Measurements from ENCODE around the gene ACACB. TPM values are rescaled to one million over a fixed set of nuclear protein-coding genes. Genes with fewer than 3 reads are reported as not detected.

The ACACB gene
- total RNA-seq, 2 experiments from 2014 or later, result 11.9 to 14.8 TPM

DNA sequence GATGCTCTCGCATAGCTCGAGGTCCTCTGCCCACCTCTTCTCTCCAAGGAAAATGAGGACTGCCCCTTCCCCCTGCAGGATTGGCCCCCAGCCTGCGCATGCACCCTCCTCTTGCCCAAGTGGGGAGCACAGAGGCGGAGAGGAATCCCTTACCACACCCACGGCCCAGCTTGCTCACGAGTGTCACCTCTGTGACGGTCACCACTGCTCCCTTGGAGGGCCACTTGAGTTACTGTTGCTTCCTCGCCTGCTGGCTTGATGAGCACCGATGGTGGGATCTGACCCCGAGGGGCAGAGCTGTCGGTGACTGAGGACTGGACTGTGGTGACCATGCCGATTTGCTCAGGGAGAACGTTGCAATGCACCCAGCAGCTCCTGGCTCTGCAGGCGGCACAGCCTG is 151.0 kb downstream of the ACACB start:
- DNase-seq (no peak), ATAC-seq (no peak)
- Mint-ChIP-seq H3K9me3 (ENCODE audit: insufficient read depth) (no peaks in the 10 kb centered on the region), H3K4me1 (ENCODE audit: low read depth) (no peaks in the 10 kb centered on the region), H3K4me3 (no peak overlapping the region), H3K27ac (no peak overlapping the region), H3K27me3 (ENCODE audit: low read depth) (peaks cover 2% of the 10 kb centered on the region), H3K36me3 (ENCODE audit: low read depth) (peaks cover 3% of the 10 kb centered on the region)
- POLR2A ChIA-PET, result no interaction called here
- CTCF ChIA-PET, result interaction anchor here (1.1 kb wide), 1 partner anchor 127 kb away, joined by 3 read pairs; no protein-coding TSS in a partner anchor

- H3K9me3 Mint-ChIP-seq (ENCODE audit: insufficient read depth), result no peaks in the 10 kb centered on the region
- CTCF ChIA-PET, result no interaction called here
- H3K4me3 Mint-ChIP-seq, result no peak overlapping the region
- H3K36me3 Mint-ChIP-seq (ENCODE audit: low read depth), result no peaks in the 10 kb centered on the region
- H3K4me1 Mint-ChIP-seq (ENCODE audit: low read depth), result no peaks in the 10 kb centered on the region
- H3K27ac Mint-ChIP-seq, result no peak overlapping the region
- H3K27me3 Mint-ChIP-seq (ENCODE audit: low read depth), result peaks cover 5% of the 10 kb centered on the region
- POLR2A ChIA-PET, result interaction anchor here (0.5 kb wide), 1 partner anchor 146 kb away, joined by 5 read pairs; no protein-coding TSS in a partner anchor
- no peak for ATAC-seq
- DNase-seq, result no peak
Measured at GRCh38 chr12:109268896-109269295, 152.5 kb downstream of the ACACB start.

DNA sequence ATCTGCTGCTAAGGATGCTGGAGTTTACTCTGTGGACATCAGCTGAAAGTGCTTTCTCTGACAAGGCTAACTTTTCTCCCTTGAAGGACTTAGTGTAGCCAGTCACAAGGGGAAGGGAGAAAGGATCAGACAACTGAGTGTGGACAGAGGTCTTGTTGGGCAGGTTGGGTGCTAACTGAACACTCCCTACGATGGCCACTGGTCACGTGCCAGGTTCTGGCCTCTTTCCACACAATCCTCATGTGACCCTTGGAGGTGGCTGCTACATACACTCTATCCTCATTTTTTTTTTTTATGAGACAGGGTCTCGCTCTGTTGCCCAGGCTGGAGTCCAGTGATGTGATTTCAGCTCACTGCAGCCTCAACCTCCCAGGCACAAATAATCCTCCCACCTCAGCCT is 153.0 kb downstream of the ACACB start:
- POLR2A ChIA-PET, result interaction anchor here (0.5 kb wide), 1 partner anchor 145 kb away, joined by 5 read pairs; no protein-coding TSS in a partner anchor
- CTCF ChIA-PET, result no interaction called here
- Mint-ChIP-seq H3K4me3 (no peak overlapping the region), H3K4me1 (ENCODE audit: low read depth) (no peaks in the 10 kb centered on the region), H3K9me3 (ENCODE audit: insufficient read depth) (no peaks in the 10 kb centered on the region), H3K36me3 (ENCODE audit: low read depth) (no peaks in the 10 kb centered on the region), H3K27me3 (ENCODE audit: low read depth) (peaks cover 5% of the 10 kb centered on the region), H3K27ac (no peak overlapping the region)
- ATAC-seq, result no peak
- no peak for DNase-seq

DNA sequence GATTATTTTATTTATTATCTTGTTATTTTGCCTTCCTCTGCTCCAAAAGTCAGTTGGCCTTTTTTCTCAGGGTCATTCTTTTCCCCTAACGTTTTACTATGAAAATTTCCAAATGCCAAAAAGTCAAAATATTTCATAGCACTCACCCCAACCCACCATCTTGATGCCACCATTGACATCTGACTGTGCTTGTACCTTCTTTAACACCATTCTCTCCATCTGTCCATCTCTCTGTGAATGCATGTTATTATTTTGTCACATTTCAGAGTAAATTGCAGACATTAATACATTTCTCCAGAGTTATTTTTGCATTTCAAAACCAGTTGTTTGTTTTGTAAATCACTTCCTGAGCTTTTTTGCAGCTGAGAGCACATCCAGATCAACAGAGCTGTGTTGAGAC is 154.1 kb downstream of the ACACB start:
- DNase-seq (no peak), ATAC-seq (no peak)
- Mint-ChIP-seq H3K4me1 (ENCODE audit: low read depth) (no peaks in the 10 kb centered on the region), H3K27me3 (ENCODE audit: low read depth) (peaks cover 5% of the 10 kb centered on the region), H3K4me3 (no peak overlapping the region), H3K36me3 (ENCODE audit: low read depth) (no peaks in the 10 kb centered on the region), H3K9me3 (ENCODE audit: insufficient read depth) (no peaks in the 10 kb centered on the region), H3K27ac (no peak overlapping the region)
- ChIA-PET POLR2A (no interaction called here), CTCF (no interaction called here)

GRCh38 chr12:109271418-109271817 is 155.0 kb downstream of the ACACB start:
- H3K4me3 Mint-ChIP-seq, result no peak overlapping the region
- H3K36me3 Mint-ChIP-seq (ENCODE audit: low read depth), result no peaks in the 10 kb centered on the region
- no peak for ATAC-seq
- H3K27ac Mint-ChIP-seq, result no peak overlapping the region
- peaks cover 5% of the 10 kb centered on the region for H3K27me3 Mint-ChIP-seq (ENCODE audit: low read depth)
- no peak for DNase-seq
- peaks cover 4% of the 10 kb centered on the region for H3K4me1 Mint-ChIP-seq (ENCODE audit: low read depth)
- POLR2A ChIA-PET, result no interaction called here
- CTCF ChIA-PET, result interaction anchor here (0.6 kb wide), 1 partner anchor 134 kb away, joined by 3 read pairs; no protein-coding TSS in a partner anchor
- H3K9me3 Mint-ChIP-seq (ENCODE audit: insufficient read depth), result no peaks in the 10 kb centered on the region

- DNase-seq (no peak), ATAC-seq (no peak)
- CTCF ChIA-PET, result no interaction called here
- Mint-ChIP-seq H3K4me1 (ENCODE audit: low read depth) (peaks cover 10% of the 10 kb centered on the region), H3K36me3 (ENCODE audit: low read depth) (no peaks in the 10 kb centered on the region), H3K27ac (no peak overlapping the region), H3K9me3 (ENCODE audit: insufficient read depth) (no peaks in the 10 kb centered on the region), H3K4me3 (no peak overlapping the region), H3K27me3 (ENCODE audit: low read depth) (peaks cover 5% of the 10 kb centered on the region)
- POLR2A ChIA-PET, result no interaction called here
Measured at GRCh38 chr12:109273354-109273753, 157.0 kb downstream of the ACACB start.

GRCh38 chr12:109274381-109274780 is 158.0 kb downstream of the ACACB start:
- Mint-ChIP-seq H3K4me1 (ENCODE audit: low read depth) (peaks cover 10% of the 10 kb centered on the region), H3K4me3 (no peak overlapping the region), H3K27me3 (ENCODE audit: low read depth) (peaks cover 5% of the 10 kb centered on the region), H3K27ac (no peak overlapping the region), H3K36me3 (ENCODE audit: low read depth) (no peaks in the 10 kb centered on the region), H3K9me3 (ENCODE audit: insufficient read depth) (no peaks in the 10 kb centered on the region)
- DNase-seq, result no peak
- CTCF ChIA-PET, result no interaction called here
- POLR2A ChIA-PET, result no interaction called here
- no peak for ATAC-seq

GRCh38 chr12:109275173-109275572 is 158.8 kb downstream of the ACACB start:
- no peak for ATAC-seq
- no peaks in the 10 kb centered on the region for H3K9me3 Mint-ChIP-seq (ENCODE audit: insufficient read depth)
- no peak for DNase-seq
- peaks cover 10% of the 10 kb centered on the region for H3K4me1 Mint-ChIP-seq (ENCODE audit: low read depth)
- no peak overlapping the region for H3K4me3 Mint-ChIP-seq
- no peak overlapping the region for H3K27ac Mint-ChIP-seq
- CTCF ChIA-PET, result interaction anchor here (1.4 kb wide), 1 partner anchor 119 kb away, joined by 3 read pairs; no protein-coding TSS in a partner anchor
- peaks cover 5% of the 10 kb centered on the region for H3K27me3 Mint-ChIP-seq (ENCODE audit: low read depth)
- H3K36me3 Mint-ChIP-seq (ENCODE audit: low read depth), result no peaks in the 10 kb centered on the region
- POLR2A ChIA-PET, result no interaction called here

DNA sequence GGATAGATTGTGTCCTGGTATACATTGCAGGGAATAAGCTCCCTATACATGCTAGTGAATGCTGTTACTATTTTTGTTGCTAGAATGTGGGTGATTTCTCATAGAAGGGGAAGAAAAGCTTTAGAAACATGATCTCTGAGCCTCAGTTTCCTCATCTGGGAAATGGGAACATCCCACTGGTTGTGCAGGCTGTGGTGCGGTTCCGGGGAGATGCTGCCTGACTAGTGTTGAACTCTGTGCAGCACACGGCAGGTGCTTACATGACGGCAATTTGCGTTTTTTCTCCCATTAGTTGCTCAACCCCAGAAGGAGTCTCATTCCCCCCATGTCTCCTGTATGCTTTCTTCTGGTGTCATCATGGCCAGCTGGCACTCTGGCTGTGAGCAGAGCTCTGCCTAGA is 159.8 kb downstream of the ACACB start:
- ChIA-PET CTCF (interaction anchor here (1.4 kb wide), 1 partner anchor 118 kb away, joined by 3 read pairs; no protein-coding TSS in a partner anchor), POLR2A (no interaction called here)
- Mint-ChIP-seq H3K27me3 (ENCODE audit: low read depth) (peaks cover 5% of the 10 kb centered on the region), H3K27ac (no peak overlapping the region), H3K4me3 (no peak overlapping the region), H3K4me1 (ENCODE audit: low read depth) (peaks cover 10% of the 10 kb centered on the region), H3K36me3 (ENCODE audit: low read depth) (no peaks in the 10 kb centered on the region), H3K9me3 (ENCODE audit: insufficient read depth) (no peaks in the 10 kb centered on the region)
- ATAC-seq (no peak), DNase-seq (no peak)

GRCh38 chr12:109277255-109277898 is 161.0 kb downstream of the ACACB start:
- DNase-seq, result no peak

DNA sequence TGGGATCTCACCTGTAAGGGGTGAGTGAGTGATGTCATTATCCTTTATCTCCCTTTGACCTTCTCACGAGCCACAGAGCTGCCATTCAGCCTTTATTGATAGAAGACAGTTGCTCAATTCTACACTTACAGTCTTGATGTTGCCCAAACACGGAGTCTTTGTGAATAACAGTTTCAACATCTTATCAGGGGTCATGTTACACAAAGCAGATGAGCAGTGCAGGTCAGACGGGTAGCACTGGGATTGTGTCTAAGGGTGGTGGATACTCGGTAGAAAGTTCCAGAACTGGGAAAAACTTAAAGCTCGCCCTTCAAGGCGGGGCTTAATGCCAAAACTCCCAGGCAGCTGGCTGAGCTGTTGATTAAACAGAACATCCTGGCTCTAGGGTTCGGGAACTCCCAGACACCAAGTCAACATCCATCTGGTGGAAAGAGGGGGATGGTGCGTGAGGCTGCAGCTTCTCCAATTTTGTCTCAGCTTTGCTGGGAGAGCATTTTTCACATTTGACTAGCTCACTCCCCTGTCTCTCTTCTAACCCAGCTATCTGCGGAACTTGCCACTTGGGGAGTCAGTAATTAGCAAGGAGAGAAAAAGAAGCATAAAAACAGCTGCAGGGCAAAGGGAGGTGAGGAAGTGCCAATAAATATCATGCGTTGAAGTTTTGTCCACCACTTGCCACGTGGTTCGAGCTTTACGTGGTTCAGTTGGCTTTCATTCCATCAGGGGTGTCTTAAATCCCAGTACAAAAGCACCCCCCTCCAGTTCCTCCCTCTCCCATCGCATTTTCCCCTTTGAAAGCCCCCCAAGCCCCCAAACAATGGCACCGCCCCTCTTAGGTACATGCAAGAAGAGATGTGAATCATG is 161.7 kb downstream of the ACACB start:
- H3K4me3 Mint-ChIP-seq, result no peak overlapping the region
- no peak for DNase-seq
- no peaks in the 10 kb centered on the region for H3K9me3 Mint-ChIP-seq (ENCODE audit: insufficient read depth)
- peaks cover 10% of the 10 kb centered on the region for H3K4me1 Mint-ChIP-seq (ENCODE audit: low read depth)
- peaks cover 3% of the 10 kb centered on the region for H3K27me3 Mint-ChIP-seq (ENCODE audit: low read depth)
- POLR2A ChIA-PET, result no interaction called here
- CTCF ChIA-PET, result no interaction called here
- H3K36me3 Mint-ChIP-seq (ENCODE audit: low read depth), result no peaks in the 10 kb centered on the region
- ATAC-seq, result no peak
- no peak overlapping the region for H3K27ac Mint-ChIP-seq

More at GRCh38 chr12:109277255-109277898, 161.0 kb downstream of the ACACB start:
- ATAC-seq, result no peak
- ChIA-PET POLR2A (no interaction called here), CTCF (no interaction called here)
- peaks cover 3% of the 10 kb centered on the region for H3K27me3 Mint-ChIP-seq (ENCODE audit: low read depth)
- no peaks in the 10 kb centered on the region for H3K36me3 Mint-ChIP-seq (ENCODE audit: low read depth)
- H3K4me1 Mint-ChIP-seq (ENCODE audit: low read depth), result peaks cover 10% of the 10 kb centered on the region
- no peak overlapping the region for H3K27ac Mint-ChIP-seq
- no peak overlapping the region for H3K4me3 Mint-ChIP-seq
- H3K9me3 Mint-ChIP-seq (ENCODE audit: insufficient read depth), result no peaks in the 10 kb centered on the region

GRCh38 chr12:109278912-109279311 is 162.5 kb downstream of the ACACB start:
- no peak overlapping the region for H3K4me3 Mint-ChIP-seq

More at GRCh38 chr12:109278912-109279311, 162.5 kb downstream of the ACACB start:
- POLR2A ChIA-PET, result no interaction called here
- Mint-ChIP-seq H3K27me3 (ENCODE audit: low read depth) (no peaks in the 10 kb centered on the region), H3K27ac (no peak overlapping the region), H3K9me3 (ENCODE audit: insufficient read depth) (no peaks in the 10 kb centered on the region), H3K4me1 (ENCODE audit: low read depth) (peaks cover 10% of the 10 kb centered on the region), H3K36me3 (ENCODE audit: low read depth) (no peaks in the 10 kb centered on the region)
- ATAC-seq (no peak), DNase-seq (no peak)
- CTCF ChIA-PET, result no interaction called here

Measured in activated CD8-positive, alpha-beta T cell treated with anti-CD3 and anti-CD28 coated beads, Interleukin-2, amount 10 ng/mL, durations not matched to agents 7 days and 5 days (primary cell).